Ovary (tissue), 9 donors: ENCODE data around the gene GNPAT. TPM values are rescaled to one million over a fixed set of nuclear protein-coding genes. Genes with fewer than 3 reads are reported as not detected.

ENCODE experiments used
- DNase-seq, 5 donors: peaks; one replicate each; pipeline ENCODE4 v3.0.0-alpha.2; 2019 to 2020
- H3K27ac ChIP-seq, 2 donors: fragments of 200-600 bp; one replicate each; pipeline versions ENCODE4 v1.5.1 to v1.8.0; 2019 to 2022
- H3K27me3 ChIP-seq: fragments of 200-600 bp; one replicate; pipeline ENCODE4 v1.8.0; 2022
- H3K36me3 ChIP-seq: fragments of 200-600 bp; sonication (generic); one replicate; pipeline ENCODE4 v1.5.1; 2019
- H3K4me1 ChIP-seq: one replicate; pipeline ENCODE4 v1.8.1; 2013; ENCODE audit warnings: mild to moderate bottlenecking, moderate library complexity; ENCODE audit not compliant: insufficient read depth
- H3K4me3 ChIP-seq: fragments of 200-600 bp; sonication (generic); one replicate; pipeline ENCODE4 v1.5.1; 2017
- H3K9me3 ChIP-seq, 2 donors: fragments of 200-600 bp in 1 of 2; sonication (generic) in 1 of 2; one replicate each; pipeline versions ENCODE4 v1.5.1 to v1.8.1; 2013 to 2019; ENCODE audit warnings: mild to moderate bottlenecking in 1 of 2, moderate library complexity in 1 of 2
- CTCF ChIP-seq, 3 donors: fragments of 450-650 bp in 2 of 3; fragments of 200-600 bp in 1 of 3; IDR thresholded peaks; one replicate each; pipeline versions ENCODE4 v1.5.1 to v1.8.0; 2016 to 2022; ENCODE audit warnings: antibody characterized with exemption in 3 of 3, mild to moderate bottlenecking in 1 of 3
- EP300 ChIP-seq: sonication (generic); formaldehyde crosslinking; IDR thresholded peaks from one replicate; pipeline ENCODE4 v1.6.1; 2017; ENCODE audit warnings: antibody characterized with exemption
- POLR2A ChIP-seq: fragments of 450-650 bp; IDR thresholded peaks from one replicate; pipeline ENCODE4 v1.6.1; 2017; ENCODE audit warnings: antibody characterized with exemption, mild to moderate bottlenecking, moderate library complexity
- WGBS, 3 donors: extraction: QIAGEN DNeasy Blood & Tissue Kit in 1 of 3; methylation state at CpG; one replicate each; pipeline versions ENCODE4 v1.1.5 to v1.1.7; 2013 to 2017; 5-methylcytosine and 5-hydroxymethylcytosine counted together
- intact Hi-C, 4 donors: fragments of 100-400 bp; cut with DNase I; formaldehyde crosslinking; loops; one replicate each; pipeline versions ENCODE4 v1.11.0 to v1.15.1; 2022 to 2023
- polyA plus RNA-seq, 2 donors: library from polyadenylated mRNA; stranded (reverse); fragments of 200-250 nt in 1 of 2; fragments of 350-450 nt in 1 of 2; fragmentation: Illumina TruSeq in 1 of 2; extraction: RNeasy Lipid Tissue Mini Kit (QIAGEN cat#74804) in 1 of 2; gene quantifications; one replicate each; pipeline ENCODE4 v1.2.3, GENCODE V29; 2013 to 2014
- total RNA-seq, 7 donors: library from RNA; depleted of rRNA in 2 of 7; stranded (reverse); fragments of >200 nt in 2 of 7; fragmentation: NEBNext Ultra II Directional in 3 of 7; extraction: Animal tissue kit (Norgen Biotek cat#: 25700) in 3 of 7; gene quantifications; one replicate each; pipeline versions ENCODE4 v1.1.0 to v1.2.4, GENCODE V29; 2016 to 2023
- donor health status: DM: no; HTN: no; CAD: no; lungs with moderate emphysema.
- donor health status: DM: no; HTN: no; CAD: no.
- donor health status: Bipolar disorder and iron deficiency.
- donor health status: DM: yes; HTN: yes; CAD: no.
- donor health status: DM: no; HTN: no; CAD: no.
- donor health status: DM: yes; HTN: yes; CAD: no.

GNPAT gene
- total and polyA plus RNA-seq, 9 donors = 22.5 to 35.3 (median 30.2) TPM

- no peaks in the 10 kb centered on the region for H3K36me3 ChIP-seq
- H3K27me3 ChIP-seq = no peaks in the 10 kb centered on the region
- no peaks in the 10 kb centered on the region for H3K9me3 ChIP-seq
- intact Hi-C loops = no loop called here
- DNase-seq = no peak
- WGBS, 3 donors = 91 to 96% (median 92%) methylated on average over 2 of the region's 2 CpGs
- H3K4me1 ChIP-seq = no peaks in the 10 kb centered on the region
- H3K4me3 ChIP-seq = no peak overlapping the region
- no peak overlapping the region for H3K27ac ChIP-seq
- no peak for TF ChIP-seq CTCF (IDR thresholded peaks at IDR 0.05)
- no peak for TF ChIP-seq POLR2A
- no peak for TF ChIP-seq EP300
These were observed 31.9 kb downstream of the GNPAT start for GRCh38 chr1:231272880-231273279.

- 79 to 90% (median 86%) methylated on average over 8 of the region's 8 CpGs for WGBS, 3 donors
- no peak for DNase-seq
- no peaks in the 10 kb centered on the region for H3K27me3 ChIP-seq
- intact Hi-C loops = no loop called here
- TF ChIP-seq CTCF (IDR thresholded peaks at IDR 0.05) = no peak
- TF ChIP-seq EP300 = no peak
- TF ChIP-seq POLR2A = no peak
- no peak overlapping the region for H3K27ac ChIP-seq
- H3K4me1 ChIP-seq = no peaks in the 10 kb centered on the region
- no peaks in the 10 kb centered on the region for H3K9me3 ChIP-seq
- no peak overlapping the region for H3K4me3 ChIP-seq
- no peaks in the 10 kb centered on the region for H3K36me3 ChIP-seq
These were observed 33.3 kb downstream of the GNPAT start for GRCh38 chr1:231274119-231274825.

- Histone ChIP-seq H3K4me1 (no peaks in the 10 kb centered on the region), H3K27me3 (no peaks in the 10 kb centered on the region), H3K27ac (no peak overlapping the region), H3K9me3 (no peaks in the 10 kb centered on the region), H3K36me3 (no peaks in the 10 kb centered on the region), H3K4me3 (no peak overlapping the region)
- no peak for TF ChIP-seq EP300
- no peak for TF ChIP-seq POLR2A
- TF ChIP-seq CTCF (IDR thresholded peaks at IDR 0.05) = no peak
- 91 to 94% (median 93%) methylated on average over 9 of the region's 9 CpGs for WGBS, 3 donors
- intact Hi-C loops = loop anchor here in 1 of 4 donors (5.0 kb wide), 1 partner anchor 174 kb away; no protein-coding TSS in a partner anchor
- no peak for DNase-seq
These were observed 37.2 kb downstream of the GNPAT start for GRCh38 chr1:231278100-231278790.

- no peak overlapping the region for H3K27ac ChIP-seq
- H3K4me1 ChIP-seq = no peaks in the 10 kb centered on the region
- DNase-seq = no peak
- no peaks in the 10 kb centered on the region for H3K9me3 ChIP-seq
- no peak for TF ChIP-seq CTCF (IDR thresholded peaks at IDR 0.05)
- no peak for TF ChIP-seq POLR2A
- TF ChIP-seq EP300 = no peak
- H3K27me3 ChIP-seq = no peaks in the 10 kb centered on the region
- 67 to 93% (median 74%) methylated on average over 1 of the region's 1 CpG for WGBS, 3 donors
- no peak overlapping the region for H3K4me3 ChIP-seq
- intact Hi-C loops = loop anchor here in 1 of 4 donors (5.0 kb wide), 1 partner anchor 173 kb away; no protein-coding TSS in a partner anchor
- H3K36me3 ChIP-seq = no peaks in the 10 kb centered on the region
These were observed 38.1 kb downstream of the GNPAT start for GRCh38 chr1:231279081-231279480.
